ENCODE data around the gene KDM6B.

- TF ChIP-seq REST (IDR thresholded peaks at IDR 0.05; ENCODE audit: insufficient read depth in 1 of 2, low read depth in 2 of 2, low read length in 1 of 2) (no peak), CTCF (IDR thresholded peaks at IDR 0.05) (no peak), POLR2AphosphoS5 (IDR thresholded peaks at IDR 0.05; ENCODE audit: low read depth, low read length) (no peak)
These were observed 15.2 kb downstream of the KDM6B start for GRCh38 chr17:7849130-7849750.

All from Panc1 (cell line).